Measurements from ENCODE around the gene NCF2. TPM values are rescaled to one million over a fixed set of nuclear protein-coding genes. Genes with fewer than 3 reads are reported as not detected.

NCF2 gene
- total RNA-seq, 1 donor from 2014 or later, result 4.5 TPM

GRCh38 chr1:183566026-183566425, 24.2 kb downstream of the NCF2 start:
- intact Hi-C loops (cut with DNase I), result no loop called here
- no peak for DNase-seq (ENCODE audit: low spot score)

DNA sequence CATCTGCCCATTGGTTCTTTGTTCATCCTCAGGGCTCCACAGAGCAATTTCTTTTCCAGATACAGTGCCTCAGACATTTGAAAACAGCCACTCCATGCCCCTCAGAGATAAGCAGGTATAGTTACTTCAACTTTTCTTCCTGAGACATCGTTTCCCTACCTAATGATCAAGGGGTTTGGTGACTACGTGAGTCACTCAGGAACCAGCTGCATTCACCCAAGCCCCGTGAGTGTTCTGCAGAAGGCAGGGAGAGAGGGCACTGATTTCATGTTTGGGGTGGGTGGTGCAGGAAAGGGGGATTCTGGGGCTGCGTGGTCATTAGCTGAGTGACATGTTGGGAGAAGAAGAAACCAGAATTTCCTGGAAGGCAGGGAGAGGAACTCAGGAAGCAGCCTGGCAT, 25.0 kb downstream of the NCF2 start:
- intact Hi-C loops (cut with DNase I), result no loop called here
- no peak for DNase-seq (ENCODE audit: low spot score)

- intact Hi-C loops (cut with DNase I), result no loop called here
- DNase-seq (ENCODE audit: low spot score), result no peak
Observed at GRCh38 chr1:183562701-183563100, 27.6 kb downstream of the NCF2 start.

- intact Hi-C loops (cut with DNase I), result no loop called here
- no peak for DNase-seq (ENCODE audit: low spot score)
Observed at GRCh38 chr1:183559061-183559460, 31.2 kb downstream of the NCF2 start.

- intact Hi-C loops (cut with DNase I), result no loop called here
- DNase-seq (ENCODE audit: low spot score), result no peak
Observed at GRCh38 chr1:183554577-183554976, 35.7 kb downstream of the NCF2 start.

GRCh38 chr1:183553764-183554163, 36.5 kb downstream of the NCF2 start:
- DNase-seq (ENCODE audit: low spot score), result no peak
- intact Hi-C loops (cut with DNase I), result no loop called here

GRCh38 chr1:183553331-183553730, 36.9 kb downstream of the NCF2 start:
- intact Hi-C loops (cut with DNase I), result no loop called here
- no peak for DNase-seq (ENCODE audit: low spot score)

DNA sequence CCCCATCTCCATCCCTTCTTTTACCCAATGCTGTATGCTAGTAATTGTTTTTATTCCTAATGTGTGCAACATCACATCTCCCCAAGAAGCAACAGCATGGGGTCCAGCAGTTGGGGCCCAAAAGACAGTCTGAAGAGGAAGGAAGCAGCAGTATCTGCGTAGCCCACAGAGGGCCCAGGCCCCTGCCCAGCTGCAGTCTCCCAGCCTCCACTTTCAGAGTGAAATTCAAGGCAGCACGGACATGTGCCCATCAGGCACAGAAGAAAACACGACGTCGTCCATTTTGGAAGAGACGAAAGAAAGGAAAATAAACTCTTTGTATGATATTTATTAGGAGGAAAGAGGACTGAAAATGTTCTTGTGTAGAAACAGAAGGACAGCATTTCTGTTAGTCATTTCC, 37.4 kb downstream of the NCF2 start:
- DNase-seq (ENCODE audit: low spot score), result no peak
- intact Hi-C loops (cut with DNase I), result no loop called here

DNA sequence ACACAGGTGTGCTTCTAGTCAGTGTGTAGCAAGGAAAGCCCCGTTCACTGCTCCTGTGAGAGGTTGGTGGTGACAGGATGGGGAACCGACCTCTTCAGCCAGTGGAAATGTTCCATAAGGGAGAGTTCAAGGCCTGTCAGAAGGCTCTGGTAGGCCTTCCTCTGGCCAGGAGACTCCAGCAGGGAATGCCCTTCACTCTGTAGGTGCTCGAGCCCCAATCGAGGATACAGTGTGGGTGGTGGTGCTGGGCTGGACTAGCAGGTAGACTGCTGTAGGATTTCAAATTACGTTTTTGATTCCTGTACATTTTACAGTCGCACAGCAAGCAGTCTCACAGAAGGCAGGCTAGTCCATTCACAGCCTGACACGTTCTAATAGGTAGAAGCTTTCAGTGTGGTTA, 37.8 kb downstream of the NCF2 start:
- intact Hi-C loops (cut with DNase I), result no loop called here

GRCh38 chr1:183551924-183552323, 38.3 kb downstream of the NCF2 start:
- no peak for DNase-seq (ENCODE audit: low spot score)
- intact Hi-C loops (cut with DNase I), result no loop called here

More for the DNA sequence above, 37.8 kb downstream of the NCF2 start:
- DNase-seq (ENCODE audit: low spot score), result no peak

GRCh38 chr1:183550915-183551314, 39.3 kb downstream of the NCF2 start:
- no peak for DNase-seq (ENCODE audit: low spot score)
- intact Hi-C loops (cut with DNase I), result no loop called here

DNA sequence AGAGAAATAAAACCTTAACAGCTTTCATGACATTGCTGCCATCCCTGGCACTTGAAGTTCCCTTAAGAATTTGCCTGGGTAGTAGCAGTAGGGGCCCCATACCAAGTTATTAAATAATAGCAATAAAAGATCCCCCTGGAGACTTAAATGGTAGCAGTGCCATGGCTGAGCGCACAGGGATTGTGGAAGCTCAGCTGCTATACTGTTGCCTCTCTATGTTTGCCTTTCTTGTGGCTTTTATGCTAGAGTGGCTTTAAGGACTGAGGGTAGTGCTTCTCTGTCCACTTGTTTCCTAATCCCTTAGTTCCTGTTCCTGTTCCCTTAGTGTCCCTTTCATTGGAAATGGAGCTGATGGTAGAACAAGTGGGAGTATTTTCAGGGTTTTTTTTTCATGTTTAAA, 42.1 kb downstream of the NCF2 start:
- intact Hi-C loops (cut with DNase I), result no loop called here
- no peak for DNase-seq (ENCODE audit: low spot score)

DNA sequence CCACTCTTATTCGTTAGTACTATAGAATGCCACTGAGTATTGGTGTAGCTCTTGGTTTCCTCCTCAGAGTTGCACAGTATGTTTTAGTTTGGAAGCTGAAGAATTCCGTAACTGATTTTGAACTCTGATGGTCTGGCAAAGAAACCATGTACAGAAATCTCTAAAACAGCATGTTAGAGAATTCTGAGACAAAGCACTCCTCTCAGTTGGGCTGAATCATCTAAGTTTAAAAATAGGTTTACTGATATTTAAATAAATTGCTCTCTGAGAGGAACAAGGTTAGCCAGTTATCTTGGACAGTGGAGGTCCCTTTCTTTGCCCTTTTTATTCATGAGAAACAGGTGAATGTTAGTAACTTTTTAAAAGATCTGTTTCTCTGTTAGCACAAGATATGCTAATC, 43.8 kb downstream of the NCF2 start:
- intact Hi-C loops (cut with DNase I), result no loop called here
- DNase-seq (ENCODE audit: low spot score), result no peak

GRCh38 chr1:183544598-183545297, 45.5 kb downstream of the NCF2 start:
- intact Hi-C loops (cut with DNase I), result loop anchor here (5.0 kb wide), 1 partner anchor 63 kb away; no protein-coding TSS in a partner anchor
- no peak for DNase-seq (ENCODE audit: low spot score)

GRCh38 chr1:183543619-183544204, 46.5 kb downstream of the NCF2 start:
- intact Hi-C loops (cut with DNase I), result loop anchor here (1.0 to 5.0 kb wide), 2 partner anchors 64 to 73 kb away; no protein-coding TSS in a partner anchor
- DNase-seq (ENCODE audit: low spot score), result no peak

GRCh38 chr1:183537405-183537804, 52.9 kb downstream of the NCF2 start:
- intact Hi-C loops (cut with DNase I), result no loop called here
- DNase-seq (ENCODE audit: low spot score), result no peak

- no peak for DNase-seq (ENCODE audit: low spot score)
- intact Hi-C loops (cut with DNase I), result no loop called here
Observed at GRCh38 chr1:183533617-183534174, 56.6 kb downstream of the NCF2 start.

- intact Hi-C loops (cut with DNase I), result no loop called here
- no peak for DNase-seq (ENCODE audit: low spot score)
Observed at GRCh38 chr1:183528577-183528976, 61.7 kb downstream of the NCF2 start.

DNA sequence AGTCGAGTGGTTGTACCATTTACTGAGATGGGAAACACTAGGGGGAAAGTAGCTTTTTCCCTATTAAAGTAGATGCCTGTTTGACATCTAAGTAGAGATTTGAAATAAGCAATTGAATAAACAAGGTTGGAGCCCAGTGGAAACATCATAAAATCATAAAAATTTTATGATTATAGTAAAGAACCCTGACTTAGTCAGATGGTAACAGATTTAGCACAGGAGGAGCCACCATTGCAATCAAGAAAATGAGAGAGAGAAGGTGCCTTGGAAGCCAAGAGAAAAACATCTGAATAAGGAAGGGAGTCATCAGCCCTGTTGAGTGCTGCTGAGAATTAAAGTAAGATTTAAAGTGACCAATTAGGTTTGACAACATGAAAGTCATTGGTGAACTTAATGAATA, 68.2 kb downstream of the NCF2 start:
- intact Hi-C loops (cut with DNase I), result loop anchor here (5.0 kb wide), 1 partner anchor 50 kb away; the partner anchor contains the start of gene SMG7
- no peak for DNase-seq (ENCODE audit: low spot score)

GRCh38 chr1:183520379-183520778, 69.9 kb downstream of the NCF2 start:
- no peak for DNase-seq (ENCODE audit: low spot score)
- intact Hi-C loops (cut with DNase I), result loop anchor here (5.0 kb wide), 1 partner anchor 48 kb away; the partner anchor contains the start of gene SMG7

DNA sequence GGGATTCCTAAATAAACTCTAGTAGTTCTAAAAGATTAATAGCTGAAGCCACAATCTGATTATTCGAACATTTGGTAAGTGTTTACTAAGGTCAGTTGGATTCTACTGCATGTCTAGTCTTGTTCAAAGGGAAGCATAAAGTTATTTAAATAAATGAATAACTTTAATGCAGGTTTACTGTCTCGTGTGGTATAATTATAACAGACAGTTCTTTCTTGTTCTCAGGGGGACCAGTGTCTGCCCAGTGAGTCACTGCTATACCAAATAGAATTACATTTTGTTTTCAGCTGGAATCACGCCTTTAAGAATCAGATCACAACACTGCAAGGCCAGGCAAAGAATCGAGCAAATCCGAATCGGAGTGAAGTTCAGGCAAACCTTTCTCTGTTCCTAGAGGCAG, 72.9 kb downstream of the NCF2 start:
- intact Hi-C loops (cut with DNase I), result no loop called here
- no peak for DNase-seq (ENCODE audit: low spot score)
